ENCODE results near the gene C1orf232.

C1orf232 gene

GRCh38 chr1:26168410-26169197, at the start of gene C1orf232:
Gene C1orf232, minus strand, starts transcription at chr1:26168963. Its CDS starts 464 bp downstream, at chr1:26168499.
- DNase-seq, result no peak

- DNase-seq, result no peak
Observed at GRCh38 chr1:26215246-26215645, 46.5 kb upstream of the C1orf232 start.

- DNase-seq, result no peak
Observed at GRCh38 chr1:26213335-26213905, 44.7 kb upstream of the C1orf232 start.

- no peak for DNase-seq
Observed at GRCh38 chr1:26212726-26213125, 44.0 kb upstream of the C1orf232 start.

GRCh38 chr1:26210147-26210870, 41.5 kb upstream of the C1orf232 start:
- DNase-seq, result no peak

- DNase-seq, result no peak
Observed at GRCh38 chr1:26203642-26204318, 35.0 kb upstream of the C1orf232 start.

GRCh38 chr1:26200413-26200812, 31.6 kb upstream of the C1orf232 start:
- no peak for DNase-seq

- DNase-seq, result no peak
Observed at GRCh38 chr1:26197813-26198212, 29.1 kb upstream of the C1orf232 start.

- DNase-seq, result no peak
Observed at GRCh38 chr1:26197301-26197700, 28.5 kb upstream of the C1orf232 start.

GRCh38 chr1:26195805-26196204, 27.0 kb upstream of the C1orf232 start:
- no peak for DNase-seq

GRCh38 chr1:26191739-26192138, 23.0 kb upstream of the C1orf232 start:
- DNase-seq, result no peak

- DNase-seq, result no peak
Observed at GRCh38 chr1:26190373-26190987, 21.7 kb upstream of the C1orf232 start, which contains the start of gene CATSPER4. Gene CATSPER4, plus strand, starts transcription at chr1:26190602. Its CDS starts 26 bp downstream, at chr1:26190628.

- no peak for DNase-seq
Observed at GRCh38 chr1:26189751-26190275, 21.1 kb upstream of the C1orf232 start.

- DNase-seq, result no peak
Observed at GRCh38 chr1:26189331-26189730, 20.6 kb upstream of the C1orf232 start.

- DNase-seq, result no peak
Observed at GRCh38 chr1:26188477-26188876, 19.7 kb upstream of the C1orf232 start.

GRCh38 chr1:26187882-26188281, 19.1 kb upstream of the C1orf232 start:
- DNase-seq, result no peak

GRCh38 chr1:26184883-26185282, 16.1 kb upstream of the C1orf232 start:
- no peak for DNase-seq

GRCh38 chr1:26184086-26184485, 15.3 kb upstream of the C1orf232 start:
- DNase-seq, result no peak

GRCh38 chr1:26182383-26182696, 13.6 kb upstream of the C1orf232 start:
- no peak for DNase-seq

GRCh38 chr1:26181586-26182382, 13.0 kb upstream of the C1orf232 start:
- DNase-seq, result no peak

- no peak for DNase-seq
Observed at GRCh38 chr1:26180010-26180506, 11.3 kb upstream of the C1orf232 start.
